ENCODE data around the gene STAM2. TPM values are rescaled to one million over a fixed set of nuclear protein-coding genes. Genes with fewer than 3 reads are reported as not detected.
"Not testable (repeated sequence)": the region's sequence is repeated elsewhere in the genome, so short reads cannot be mapped to it uniquely, and the experiment has no call there.

STAM2 gene
- polyA plus RNA-seq, 2 of the 4 experiments (the other 2 are of a cell fraction), result 13.8 to 34.5 TPM

DNA sequence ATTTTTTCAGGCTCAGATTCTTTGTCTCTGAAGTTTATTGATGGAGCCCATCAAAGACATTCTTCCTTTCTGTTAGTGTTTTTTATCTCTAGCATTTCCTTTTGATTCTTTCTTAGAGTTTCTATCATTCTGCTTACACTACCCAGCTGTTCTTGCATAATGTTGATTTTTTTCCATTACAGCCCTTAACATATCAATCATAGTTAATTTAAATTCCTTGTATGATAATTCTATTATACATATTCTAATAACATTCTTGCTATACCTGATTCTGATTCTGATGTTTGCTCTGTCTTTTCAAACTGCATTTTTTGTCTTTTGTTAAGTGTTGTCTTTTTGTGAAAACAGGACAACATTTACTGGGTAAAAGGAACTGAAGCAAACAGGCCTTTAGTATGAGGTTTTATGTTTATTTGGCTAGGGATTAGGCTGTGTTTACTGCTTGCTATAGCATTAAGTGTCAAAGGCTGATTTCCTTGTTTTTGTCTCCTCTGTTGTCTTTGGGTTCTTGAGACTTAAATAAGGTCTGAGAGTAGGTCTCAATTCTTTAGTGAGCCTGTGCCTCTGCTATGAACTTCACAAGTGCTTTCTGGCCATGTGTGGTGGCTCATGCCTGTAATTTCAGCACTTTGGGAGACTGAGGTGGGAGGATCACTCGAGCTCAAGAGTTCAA lies 8.0 kb upstream of the STAM2 start:
- Histone ChIP-seq H3K4me1 (peaks cover 3% of the 10 kb centered on the region; the same call in 1 of the 3 replicates), H3K4me2 (no peak overlapping the region), H3K27ac (no peak overlapping the region), H3K4me3 (no peak overlapping the region), H3K9me3 (no peaks in the 10 kb centered on the region)
- 0% methylated on average over 1 of the region's 1 CpG for WGBS (ENCODE audit: missing lambda C conversion rate)
- CTCF ChIA-PET, result interaction anchor here (0.6 to 2.2 kb wide), 3 partner anchors 8 to 452 kb away, joined by 3 to 10 read pairs (median 6); partner anchors contain the start of gene STAM2
- ATAC-seq (no peak; a peak in 1 of 6 replicates), FAIRE-seq (no peak), DNase-seq (ENCODE audit: low read depth in 1 of 2, low spot score in 1 of 2) (no peak)
- TF ChIP-seq ZNF302 (CRISPR knock-in tag; IDR thresholded peaks at IDR 0.05) (no peak), NFE2L2 (conservative IDR thresholded peaks at IDR 0.05; ENCODE audit: low read length) (no peak), NPAS2 (CRISPR knock-in tag; IDR thresholded peaks at IDR 0.05; ENCODE audit: borderline replicate concordance) (no peak), FOXS1 (CRISPR knock-in tag; IDR thresholded peaks at IDR 0.05) (no peak), EHF (CRISPR knock-in tag; IDR thresholded peaks at IDR 0.05) (no peak), ESRRA (IDR thresholded peaks at IDR 0.05; ENCODE audit: borderline replicate concordance, low read length) (no peak)
- TF ChIP-seq, protein P1, sequence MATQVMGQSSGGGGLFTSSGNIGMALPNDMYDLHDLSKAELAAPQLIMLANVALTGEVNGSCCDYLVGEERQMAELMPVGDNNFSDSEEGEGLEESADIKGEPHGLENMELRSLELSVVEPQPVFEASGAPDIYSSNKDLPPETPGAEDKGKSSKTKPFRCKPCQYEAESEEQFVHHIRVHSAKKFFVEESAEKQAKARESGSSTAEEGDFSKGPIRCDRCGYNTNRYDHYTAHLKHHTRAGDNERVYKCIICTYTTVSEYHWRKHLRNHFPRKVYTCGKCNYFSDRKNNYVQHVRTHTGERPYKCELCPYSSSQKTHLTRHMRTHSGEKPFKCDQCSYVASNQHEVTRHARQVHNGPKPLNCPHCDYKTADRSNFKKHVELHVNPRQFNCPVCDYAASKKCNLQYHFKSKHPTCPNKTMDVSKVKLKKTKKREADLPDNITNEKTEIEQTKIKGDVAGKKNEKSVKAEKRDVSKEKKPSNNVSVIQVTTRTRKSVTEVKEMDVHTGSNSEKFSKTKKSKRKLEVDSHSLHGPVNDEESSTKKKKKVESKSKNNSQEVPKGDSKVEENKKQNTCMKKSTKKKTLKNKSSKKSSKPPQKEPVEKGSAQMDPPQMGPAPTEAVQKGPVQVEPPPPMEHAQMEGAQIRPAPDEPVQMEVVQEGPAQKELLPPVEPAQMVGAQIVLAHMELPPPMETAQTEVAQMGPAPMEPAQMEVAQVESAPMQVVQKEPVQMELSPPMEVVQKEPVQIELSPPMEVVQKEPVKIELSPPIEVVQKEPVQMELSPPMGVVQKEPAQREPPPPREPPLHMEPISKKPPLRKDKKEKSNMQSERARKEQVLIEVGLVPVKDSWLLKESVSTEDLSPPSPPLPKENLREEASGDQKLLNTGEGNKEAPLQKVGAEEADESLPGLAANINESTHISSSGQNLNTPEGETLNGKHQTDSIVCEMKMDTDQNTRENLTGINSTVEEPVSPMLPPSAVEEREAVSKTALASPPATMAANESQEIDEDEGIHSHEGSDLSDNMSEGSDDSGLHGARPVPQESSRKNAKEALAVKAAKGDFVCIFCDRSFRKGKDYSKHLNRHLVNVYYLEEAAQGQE (IDR thresholded peaks at IDR 0.05), result no peak
- TF ChIP-seq, protein P2, sequence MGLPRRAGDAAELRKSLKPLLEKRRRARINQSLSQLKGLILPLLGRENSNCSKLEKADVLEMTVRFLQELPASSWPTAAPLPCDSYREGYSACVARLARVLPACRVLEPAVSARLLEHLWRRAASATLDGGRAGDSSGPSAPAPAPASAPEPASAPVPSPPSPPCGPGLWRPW (IDR thresholded peaks at IDR 0.05), result no peak
- POLR2A ChIA-PET, result no interaction called here

DNA sequence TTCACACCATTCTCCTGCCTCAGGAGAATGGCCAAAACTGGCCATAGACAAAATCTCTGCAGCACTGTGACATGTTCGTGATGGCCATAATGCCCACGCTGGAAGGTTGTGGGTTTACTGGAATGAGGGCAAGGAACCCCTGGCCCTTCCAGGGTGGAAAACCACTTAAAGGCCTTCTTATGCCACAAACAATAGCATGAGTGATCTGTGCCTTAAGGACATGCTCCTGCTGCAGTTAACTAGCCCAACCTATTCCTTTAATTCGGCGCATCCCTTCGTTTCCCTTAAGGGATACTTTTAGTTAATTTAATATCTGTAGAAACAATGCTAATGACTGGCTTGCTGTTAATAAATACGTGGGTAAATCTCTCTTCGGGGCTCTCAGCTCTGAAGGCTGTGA lies 2.1 kb upstream of the STAM2 start:
- H3K4me3 ChIP-seq; H3K27ac ChIP-seq; POLR2A ChIA-PET; DNase-seq (ENCODE audit: low read depth in 1 of 2, low spot score in 1 of 2); ATAC-seq; H3K9me3 ChIP-seq; FAIRE-seq; H3K4me2 ChIP-seq: not testable (repeated sequence)
- 89% methylated on average over 6 of the region's 7 CpGs for WGBS (ENCODE audit: missing lambda C conversion rate)
- CTCF ChIA-PET, result interaction anchor here (4.4 kb wide), 1 partner anchor 457 kb away, joined by 52 read pairs; no protein-coding TSS in a partner anchor
- peaks cover 13% of the 10 kb centered on the region for H3K4me1 ChIP-seq

DNA sequence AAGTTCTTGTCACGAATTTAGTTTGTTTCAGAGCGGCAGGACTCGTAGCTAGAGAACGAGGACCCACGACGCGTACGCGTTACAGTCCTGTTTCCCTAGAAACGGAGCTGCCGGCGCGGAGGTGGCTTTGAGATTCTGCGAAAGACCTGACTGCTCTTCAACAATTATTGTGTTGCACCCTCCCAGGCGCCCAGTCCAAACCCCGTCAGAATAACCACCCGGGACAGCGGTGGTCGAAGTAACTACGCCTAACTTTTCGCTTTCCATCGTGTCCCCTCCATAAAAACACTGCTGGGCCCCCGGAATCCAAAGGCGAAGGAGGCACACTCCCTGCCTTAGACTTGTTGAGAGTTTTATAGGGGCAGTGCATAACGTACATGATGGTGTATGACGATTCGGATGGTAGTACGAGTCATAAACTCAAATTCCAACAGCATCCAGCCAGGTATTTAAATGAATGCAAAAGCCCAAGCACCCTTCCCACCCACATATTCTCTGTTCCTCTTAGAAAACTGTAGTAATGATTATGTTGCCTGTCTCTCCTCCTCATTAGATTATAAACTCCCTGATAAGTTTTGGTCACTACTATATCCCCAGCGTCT lies 651 bp upstream of the STAM2 start:
- ChIA-PET POLR2A (interaction anchor here (0.5 to 1.2 kb wide), 9 partner anchors 19 to 1696 kb away, joined by 3 to 4 read pairs (median 3); partner anchors contain the start of genes GALNT13 and PRPF40A), CTCF (interaction anchor here (0.5 to 4.4 kb wide), 30 partner anchors 8 to 566 kb away, joined by 3 to 52 read pairs (median 4); partner anchors contain the start of gene PRPF40A)
- Histone ChIP-seq H3K4me1 (peaks cover 27% of the 10 kb centered on the region), H3K4me2 (peak overlapping the region; percentile 76), H3K4me3 (peak overlapping the region; percentile 64), H3K9me3 (no peaks in the 10 kb centered on the region), H3K27ac (peak overlapping the region; percentile 94 to 97)
- ATAC-seq, result peak; percentile 44 to 51
- TF ChIP-seq, protein P3, sequence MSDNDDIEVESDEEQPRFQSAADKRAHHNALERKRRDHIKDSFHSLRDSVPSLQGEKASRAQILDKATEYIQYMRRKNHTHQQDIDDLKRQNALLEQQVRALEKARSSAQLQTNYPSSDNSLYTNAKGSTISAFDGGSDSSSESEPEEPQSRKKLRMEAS (IDR thresholded peaks at IDR 0.05), result 0 out of 2 replicates have a peak, but pooled peaks have one; percentile 0
- TF ChIP-seq POLR2A (IDR thresholded peaks at IDR 0.05; ENCODE audit: low read length), result peak; percentile 36; the same call in 1 of the 2 replicates
- no peak for TF ChIP-seq RFX5 (IDR thresholded peaks at IDR 0.05)
- TF ChIP-seq CBX8 (IDR thresholded peaks at IDR 0.05), result no peak
- peak; percentile 22 to 25 for DNase-seq (ENCODE audit: low read depth in 1 of 2, low spot score in 1 of 2)
- no peak for FAIRE-seq
- 8% methylated on average over 17 of the region's 29 CpGs for WGBS (ENCODE audit: missing lambda C conversion rate)

DNA sequence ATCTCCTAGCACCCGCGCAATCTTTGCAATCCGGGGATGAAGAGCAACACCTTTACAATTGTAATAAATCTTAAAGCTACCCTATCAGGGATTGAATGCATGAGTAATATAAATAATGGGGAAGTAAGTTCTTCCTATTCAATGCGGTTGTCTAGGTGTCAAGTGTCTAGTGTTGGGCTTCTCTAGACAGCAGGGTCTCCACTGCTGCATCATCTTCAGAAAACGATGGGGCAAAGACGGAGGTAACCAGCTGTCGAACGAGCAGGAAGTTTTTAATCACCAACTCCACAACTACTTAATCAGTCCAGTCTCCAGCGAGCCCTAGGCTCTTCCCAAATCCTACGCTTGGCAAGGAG lies 573 bp downstream of the STAM2 start:
- POLR2A ChIA-PET, result interaction anchor here (0.6 to 1.0 kb wide), 2 partner anchors 886 to 1697 kb away, joined by 3 to 7 read pairs; partner anchors contain the start of gene GALNT13
- Histone ChIP-seq H3K27ac (peak overlapping the region; percentile 94 to 97), H3K4me1 (peaks cover 33% of the 10 kb centered on the region), H3K4me2 (peak overlapping the region; percentile 76), H3K4me3 (peak overlapping the region; percentile 64), H3K9me3 (no peaks in the 10 kb centered on the region)
- FAIRE-seq (no peak), DNase-seq (ENCODE audit: low read depth in 1 of 2, low spot score in 1 of 2) (no peak), ATAC-seq (peak; percentile 23 to 42; a peak in 5 of 6 replicates)
- CTCF ChIA-PET, result interaction anchor here (0.5 to 4.4 kb wide), 13 partner anchors 8 to 567 kb away, joined by 3 to 52 read pairs (median 7); partner anchors contain the start of gene PRPF40A
- 3% methylated on average over 10 of the region's 10 CpGs for WGBS (ENCODE audit: missing lambda C conversion rate)
- TF ChIP-seq POLR2AphosphoS2 (conservative IDR thresholded peaks at IDR 0.05; ENCODE audit: low read length), result no peak
- TF ChIP-seq, protein P4, sequence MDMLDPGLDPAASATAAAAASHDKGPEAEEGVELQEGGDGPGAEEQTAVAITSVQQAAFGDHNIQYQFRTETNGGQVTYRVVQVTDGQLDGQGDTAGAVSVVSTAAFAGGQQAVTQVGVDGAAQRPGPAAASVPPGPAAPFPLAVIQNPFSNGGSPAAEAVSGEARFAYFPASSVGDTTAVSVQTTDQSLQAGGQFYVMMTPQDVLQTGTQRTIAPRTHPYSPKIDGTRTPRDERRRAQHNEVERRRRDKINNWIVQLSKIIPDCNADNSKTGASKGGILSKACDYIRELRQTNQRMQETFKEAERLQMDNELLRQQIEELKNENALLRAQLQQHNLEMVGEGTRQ (IDR thresholded peaks at IDR 0.05), result no peak
- TF ChIP-seq CEBPB (IDR thresholded peaks at IDR 0.05), result no peak
- TF ChIP-seq, protein P5, sequence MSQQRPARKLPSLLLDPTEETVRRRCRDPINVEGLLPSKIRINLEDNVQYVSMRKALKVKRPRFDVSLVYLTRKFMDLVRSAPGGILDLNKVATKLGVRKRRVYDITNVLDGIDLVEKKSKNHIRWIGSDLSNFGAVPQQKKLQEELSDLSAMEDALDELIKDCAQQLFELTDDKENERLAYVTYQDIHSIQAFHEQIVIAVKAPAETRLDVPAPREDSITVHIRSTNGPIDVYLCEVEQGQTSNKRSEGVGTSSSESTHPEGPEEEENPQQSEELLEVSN (IDR thresholded peaks at IDR 0.05; ENCODE audit: borderline replicate concordance, low read depth), result no peak
- TF ChIP-seq, protein P3 (IDR thresholded peaks at IDR 0.05), result no peak
- TF ChIP-seq, protein P6, sequence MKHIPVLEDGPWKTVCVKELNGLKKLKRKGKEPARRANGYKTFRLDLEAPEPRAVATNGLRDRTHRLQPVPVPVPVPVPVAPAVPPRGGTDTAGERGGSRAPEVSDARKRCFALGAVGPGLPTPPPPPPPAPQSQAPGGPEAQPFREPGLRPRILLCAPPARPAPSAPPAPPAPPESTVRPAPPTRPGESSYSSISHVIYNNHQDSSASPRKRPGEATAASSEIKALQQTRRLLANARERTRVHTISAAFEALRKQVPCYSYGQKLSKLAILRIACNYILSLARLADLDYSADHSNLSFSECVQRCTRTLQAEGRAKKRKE (CRISPR knock-in tag; IDR thresholded peaks at IDR 0.05; ENCODE audit: low read depth), result no peak
- TF ChIP-seq ZNF302 (CRISPR knock-in tag; IDR thresholded peaks at IDR 0.05), result no peak
- no peak for TF ChIP-seq FOXS1 (CRISPR knock-in tag; IDR thresholded peaks at IDR 0.05)
- no peak for TF ChIP-seq GATA3 (IDR thresholded peaks at IDR 0.05; ENCODE audit: borderline replicate concordance)
- no peak for TF ChIP-seq FOSB (CRISPR knock-in tag; IDR thresholded peaks at IDR 0.05)
- TF ChIP-seq TFCP2L1 (CRISPR knock-in tag; IDR thresholded peaks at IDR 0.05), result no peak
- no peak for TF ChIP-seq ZC3H11A (IDR thresholded peaks at IDR 0.05)
